T-helper 17 cell (primary cell): ENCODE measurements around the gene SYNRG. TPM values are rescaled to one million over a fixed set of nuclear protein-coding genes. Genes with fewer than 3 reads are reported as not detected.
A peak's percentile ranks its signal among the peaks of the same experiment; 100 is the strongest.

ENCODE experiments used
- ATAC-seq: fragments of 150-1000 bp; cut with Tn5 transposase; 2 replicates; pipeline ENCODE4 v1.10.0; 2021; ENCODE audit warnings: mild to moderate bottlenecking, moderate library complexity
- DNase-seq, 3 donors: peaks; one replicate each; pipeline versions ENCODE4 v3.0.0 to v3.0.0-alpha.2; 2020 to 2021
- H3K9me3 ChIP-seq: one replicate; pipeline ENCODE4 v1.7.0; 2013; ENCODE audit warnings: low read length, mild to moderate bottlenecking; ENCODE audit not compliant: control insufficient read depth, poor library complexity, severe bottlenecking
- H3K27ac Mint-ChIP-seq: one replicate; pipeline ENCODE4 v1.8.0; 2022; ENCODE audit warnings: mild to moderate bottlenecking, moderate library complexity, mixed read lengths
- H3K27me3 Mint-ChIP-seq: one replicate; pipeline ENCODE4 v1.8.0; 2022; ENCODE audit warnings: mixed read lengths
- H3K36me3 Mint-ChIP-seq: one replicate; pipeline ENCODE4 v1.8.0; 2022; ENCODE audit warnings: low read depth, mixed read lengths
- H3K4me1 Mint-ChIP-seq: one replicate; pipeline ENCODE4 v1.8.0; 2022; ENCODE audit warnings: mild to moderate bottlenecking, mixed read lengths
- H3K4me3 Mint-ChIP-seq: one replicate; pipeline ENCODE4 v1.8.0; 2022; ENCODE audit warnings: mild to moderate bottlenecking, moderate library complexity, mixed read lengths
- total RNA-seq, 4 donors: library from RNA in 2 of 4; stranded (reverse) in 2 of 4; gene quantifications; one replicate each; pipeline ENCODE4 v1.2.3 and lab custom pipeline; 2022 to 2026

The SYNRG gene, protein sequence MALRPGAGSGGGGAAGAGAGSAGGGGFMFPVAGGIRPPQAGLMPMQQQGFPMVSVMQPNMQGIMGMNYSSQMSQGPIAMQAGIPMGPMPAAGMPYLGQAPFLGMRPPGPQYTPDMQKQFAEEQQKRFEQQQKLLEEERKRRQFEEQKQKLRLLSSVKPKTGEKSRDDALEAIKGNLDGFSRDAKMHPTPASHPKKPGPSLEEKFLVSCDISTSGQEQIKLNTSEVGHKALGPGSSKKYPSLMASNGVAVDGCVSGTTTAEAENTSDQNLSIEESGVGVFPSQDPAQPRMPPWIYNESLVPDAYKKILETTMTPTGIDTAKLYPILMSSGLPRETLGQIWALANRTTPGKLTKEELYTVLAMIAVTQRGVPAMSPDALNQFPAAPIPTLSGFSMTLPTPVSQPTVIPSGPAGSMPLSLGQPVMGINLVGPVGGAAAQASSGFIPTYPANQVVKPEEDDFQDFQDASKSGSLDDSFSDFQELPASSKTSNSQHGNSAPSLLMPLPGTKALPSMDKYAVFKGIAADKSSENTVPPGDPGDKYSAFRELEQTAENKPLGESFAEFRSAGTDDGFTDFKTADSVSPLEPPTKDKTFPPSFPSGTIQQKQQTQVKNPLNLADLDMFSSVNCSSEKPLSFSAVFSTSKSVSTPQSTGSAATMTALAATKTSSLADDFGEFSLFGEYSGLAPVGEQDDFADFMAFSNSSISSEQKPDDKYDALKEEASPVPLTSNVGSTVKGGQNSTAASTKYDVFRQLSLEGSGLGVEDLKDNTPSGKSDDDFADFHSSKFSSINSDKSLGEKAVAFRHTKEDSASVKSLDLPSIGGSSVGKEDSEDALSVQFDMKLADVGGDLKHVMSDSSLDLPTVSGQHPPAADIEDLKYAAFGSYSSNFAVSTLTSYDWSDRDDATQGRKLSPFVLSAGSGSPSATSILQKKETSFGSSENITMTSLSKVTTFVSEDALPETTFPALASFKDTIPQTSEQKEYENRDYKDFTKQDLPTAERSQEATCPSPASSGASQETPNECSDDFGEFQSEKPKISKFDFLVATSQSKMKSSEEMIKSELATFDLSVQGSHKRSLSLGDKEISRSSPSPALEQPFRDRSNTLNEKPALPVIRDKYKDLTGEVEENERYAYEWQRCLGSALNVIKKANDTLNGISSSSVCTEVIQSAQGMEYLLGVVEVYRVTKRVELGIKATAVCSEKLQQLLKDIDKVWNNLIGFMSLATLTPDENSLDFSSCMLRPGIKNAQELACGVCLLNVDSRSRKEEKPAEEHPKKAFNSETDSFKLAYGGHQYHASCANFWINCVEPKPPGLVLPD (N-terminal part only)
- total RNA-seq: 10 to 100 TPM; 76.2 to 91.9 TPM
- total RNA-seq (lab: John Stamatoyannopoulos, UW): 133 to 151 reads per million in 2 donors

GRCh38 chr17:37609170-37610040, at the start of gene SYNRG:
Gene SYNRG (minus strand): TSS chr17:37609418. CDS start chr17:37609355, 63 bp downstream.
- Mint-ChIP-seq H3K4me1 (peaks cover 23% of the 10 kb centered on the region), H3K27me3 (no peaks in the 10 kb centered on the region), H3K27ac (peak within 1 kb of the TSS; percentile 96), H3K4me3 (peak within 1 kb of the TSS; percentile 93), H3K36me3 (no peaks in the 10 kb centered on the region)
- DNase-seq (peak; percentile 93 to 96 (median 96)), ATAC-seq (peak; percentile 84)
- no peaks in the 10 kb centered on the region for H3K9me3 ChIP-seq

GRCh38 chr17:37657202-37657601, 48.0 kb upstream of the SYNRG start:
- no peak overlapping the region for H3K27ac Mint-ChIP-seq
- H3K4me3 Mint-ChIP-seq: no peak overlapping the region
- H3K27me3 Mint-ChIP-seq: peaks cover 8% of the 10 kb centered on the region
- H3K9me3 ChIP-seq: no peaks in the 10 kb centered on the region
- ATAC-seq (no peak), DNase-seq (no peak)
- no peaks in the 10 kb centered on the region for H3K36me3 Mint-ChIP-seq
- H3K4me1 Mint-ChIP-seq: peaks cover 3% of the 10 kb centered on the region

GRCh38 chr17:37651849-37652248, 42.6 kb upstream of the SYNRG start:
- no peak for ATAC-seq
- no peak overlapping the region for H3K27ac Mint-ChIP-seq

GRCh38 chr17:37650419-37651003, 41.3 kb upstream of the SYNRG start:
- no peak for ATAC-seq
- peaks cover 72% of the 10 kb centered on the region for H3K27me3 Mint-ChIP-seq

More at GRCh38 chr17:37651849-37652248, 42.6 kb upstream of the SYNRG start:
- no peak for DNase-seq
- H3K9me3 ChIP-seq: no peaks in the 10 kb centered on the region
- peaks cover 7% of the 10 kb centered on the region for H3K36me3 Mint-ChIP-seq
- H3K4me1 Mint-ChIP-seq: peaks cover 3% of the 10 kb centered on the region
- H3K27me3 Mint-ChIP-seq: peaks cover 59% of the 10 kb centered on the region
- H3K4me3 Mint-ChIP-seq: no peak overlapping the region

DNA sequence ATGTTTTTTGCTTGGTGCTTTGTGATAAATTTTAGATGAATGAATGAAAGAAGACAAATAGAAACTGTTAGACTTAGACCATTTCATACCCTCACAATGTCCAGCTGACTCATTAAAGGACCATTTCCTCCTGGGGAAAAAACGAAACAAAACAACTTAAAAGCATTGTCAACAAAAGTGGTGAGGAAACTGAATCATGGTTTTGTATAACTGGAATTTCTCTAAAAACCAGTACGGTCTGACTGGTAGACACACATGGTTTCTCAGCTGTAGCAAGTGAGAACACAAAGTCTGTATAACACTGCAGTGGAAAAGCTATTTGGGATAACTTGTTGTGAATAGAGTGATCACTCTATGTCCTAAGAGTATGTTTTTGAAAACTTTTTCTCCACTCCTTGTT, 39.3 kb upstream of the SYNRG start:
- Mint-ChIP-seq H3K4me3 (no peak overlapping the region), H3K27ac (no peak overlapping the region), H3K27me3 (peaks cover 89% of the 10 kb centered on the region), H3K4me1 (peaks cover 10% of the 10 kb centered on the region), H3K36me3 (peaks cover 12% of the 10 kb centered on the region)
- no peak for ATAC-seq
- no peak for DNase-seq
- no peaks in the 10 kb centered on the region for H3K9me3 ChIP-seq

More at GRCh38 chr17:37650419-37651003, 41.3 kb upstream of the SYNRG start:
- no peak overlapping the region for H3K4me3 Mint-ChIP-seq
- H3K9me3 ChIP-seq: no peaks in the 10 kb centered on the region
- peaks cover 12% of the 10 kb centered on the region for H3K36me3 Mint-ChIP-seq
- DNase-seq: no peak
- H3K27ac Mint-ChIP-seq: no peak overlapping the region
- peaks cover 7% of the 10 kb centered on the region for H3K4me1 Mint-ChIP-seq

- ATAC-seq: no peak
- H3K27ac Mint-ChIP-seq: no peak overlapping the region
- no peaks in the 10 kb centered on the region for H3K9me3 ChIP-seq
- no peak for DNase-seq
- peaks cover 83% of the 10 kb centered on the region for H3K27me3 Mint-ChIP-seq
- peaks cover 12% of the 10 kb centered on the region for H3K36me3 Mint-ChIP-seq
- peaks cover 8% of the 10 kb centered on the region for H3K4me1 Mint-ChIP-seq
- H3K4me3 Mint-ChIP-seq: no peak overlapping the region
These were observed 38.6 kb upstream of the SYNRG start for GRCh38 chr17:37647856-37648255.

- Mint-ChIP-seq H3K4me1 (peaks cover 26% of the 10 kb centered on the region), H3K27ac (peak overlapping the region; percentile 97), H3K27me3 (peaks cover 51% of the 10 kb centered on the region), H3K4me3 (peak overlapping the region; percentile 95), H3K36me3 (peaks cover 7% of the 10 kb centered on the region)
- DNase-seq (no peak), ATAC-seq (no peak)
- no peaks in the 10 kb centered on the region for H3K9me3 ChIP-seq
These were observed 34.7 kb upstream of the SYNRG start for GRCh38 chr17:37643869-37644268.

- ATAC-seq (peak; percentile 99), DNase-seq (peak; percentile 79 to 80 (median 79))
- no peaks in the 10 kb centered on the region for H3K9me3 ChIP-seq
- Mint-ChIP-seq H3K4me1 (peaks cover 26% of the 10 kb centered on the region), H3K4me3 (peak within 1 kb of the TSS; percentile 95), H3K27ac (peak within 1 kb of the TSS; percentile 97), H3K36me3 (peaks cover 6% of the 10 kb centered on the region), H3K27me3 (peaks cover 44% of the 10 kb centered on the region)
These were observed 34.0 kb upstream of the SYNRG start, which contains the start of gene DDX52 for GRCh38 chr17:37643118-37643766. Gene DDX52 (minus strand): TSS chr17:37643446. CDS start chr17:37643420, 26 bp downstream.

DNA sequence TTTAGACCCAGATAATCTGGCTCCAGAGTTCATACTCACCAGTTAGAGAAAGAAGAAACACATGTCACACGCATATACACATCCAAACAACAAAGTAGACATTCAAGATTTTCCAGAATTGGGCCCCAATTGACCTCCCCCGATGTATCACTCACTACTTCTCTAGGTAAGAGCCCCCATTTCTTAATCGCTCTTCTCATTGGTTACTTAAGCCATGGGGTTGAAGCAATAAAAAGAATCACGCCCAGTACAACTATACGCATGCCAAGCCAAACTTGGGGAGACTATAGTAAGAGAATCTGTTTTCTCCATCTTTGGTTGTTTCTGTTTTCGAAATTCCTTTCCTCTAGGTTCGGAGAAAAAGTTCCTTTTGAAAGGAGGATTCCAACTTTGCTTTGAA, 33.5 kb upstream of the SYNRG start:
- peaks cover 39% of the 10 kb centered on the region for H3K27me3 Mint-ChIP-seq
- DNase-seq (no peak), ATAC-seq (peak; percentile 24)
- H3K9me3 ChIP-seq: no peaks in the 10 kb centered on the region
- H3K4me1 Mint-ChIP-seq: peaks cover 26% of the 10 kb centered on the region
- peaks cover 6% of the 10 kb centered on the region for H3K36me3 Mint-ChIP-seq
- H3K4me3 Mint-ChIP-seq: peak overlapping the region; percentile 95
- peak overlapping the region; percentile 97 for H3K27ac Mint-ChIP-seq

- DNase-seq (no peak), ATAC-seq (no peak)
- no peak overlapping the region for H3K27ac Mint-ChIP-seq
- H3K4me1 Mint-ChIP-seq: peaks cover 24% of the 10 kb centered on the region
- peaks cover 15% of the 10 kb centered on the region for H3K27me3 Mint-ChIP-seq
- no peak overlapping the region for H3K4me3 Mint-ChIP-seq
- peaks cover 4% of the 10 kb centered on the region for H3K36me3 Mint-ChIP-seq
- no peaks in the 10 kb centered on the region for H3K9me3 ChIP-seq
These were observed 30.8 kb upstream of the SYNRG start for GRCh38 chr17:37640015-37640414.

DNA sequence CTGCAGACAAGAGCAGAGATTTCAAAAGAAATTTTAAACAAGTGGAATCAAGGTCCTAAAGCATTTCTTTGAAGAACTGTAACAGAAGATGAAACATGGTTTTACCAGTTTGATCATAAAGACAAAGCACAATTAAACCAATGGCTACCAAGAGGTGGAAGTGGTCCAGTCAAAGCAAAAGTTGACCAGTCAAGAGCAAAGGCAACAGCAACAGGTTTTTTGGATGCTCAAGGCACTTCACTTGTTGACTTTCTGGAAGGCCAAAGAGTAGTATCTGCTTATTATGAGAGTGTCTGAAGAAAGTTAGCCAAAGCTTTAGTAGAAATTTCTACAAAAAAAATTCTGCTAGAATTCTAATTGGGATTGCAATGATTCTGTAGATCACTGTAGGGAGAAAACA, 28.7 kb upstream of the SYNRG start:
- H3K9me3 ChIP-seq: no peaks in the 10 kb centered on the region
- no peak overlapping the region for H3K4me3 Mint-ChIP-seq
- peaks cover 21% of the 10 kb centered on the region for H3K4me1 Mint-ChIP-seq
- ATAC-seq (no peak), DNase-seq (no peak)
- H3K36me3 Mint-ChIP-seq: peaks cover 4% of the 10 kb centered on the region
- H3K27ac Mint-ChIP-seq: no peak overlapping the region
- no peaks in the 10 kb centered on the region for H3K27me3 Mint-ChIP-seq
